Hepatocyte (in vitro differentiated cells): ENCODE data around the gene MIOX. TPM values are rescaled to one million over a fixed set of nuclear protein-coding genes. Genes with fewer than 3 reads are reported as not detected.

Source experiments
- DNase-seq: peaks from one replicate; pipeline ENCODE4 v3.0.0-alpha.2; 2016; ENCODE audit warnings: low spot score
- H2AFZ ChIP-seq: fragments of 200-600 bp; sonication (generic); 2 replicates; pipeline ENCODE4 v1.6.0; 2016; ENCODE audit warnings: antibody characterized with exemption, mild to moderate bottlenecking
- H3K27ac ChIP-seq: fragments of 200-600 bp; sonication (generic); 2 replicates; pipeline ENCODE4 v1.5.1; 2016; ENCODE audit warnings: mild to moderate bottlenecking
- H3K27me3 ChIP-seq: fragments of 200-600 bp; sonication (generic); 2 replicates; pipeline ENCODE4 v1.6.1; 2016
- H3K36me3 ChIP-seq: fragments of 200-600 bp; sonication (generic); replicated peaks from 2 replicates; pipeline ENCODE4 v1.5.1; 2016; ENCODE audit warnings: low read depth; ENCODE audit not compliant: insufficient read depth
- H3K4me1 ChIP-seq: fragments of 200-600 bp; sonication (generic); 2 replicates; pipeline ENCODE4 v1.5.1; 2016; ENCODE audit warnings: mild to moderate bottlenecking, moderate library complexity; ENCODE audit not compliant: insufficient read depth
- H3K4me2 ChIP-seq: fragments of 200-600 bp; sonication (generic); 2 replicates; pipeline ENCODE4 v1.6.0; 2016
- H3K4me3 ChIP-seq: fragments of 200-600 bp; sonication (generic); 2 replicates; pipeline ENCODE4 v1.5.1; 2016; ENCODE audit warnings: mild to moderate bottlenecking
- H3K79me2 ChIP-seq: fragments of 200-600 bp; sonication (generic); 2 replicates; pipeline ENCODE4 v1.6.0; 2017; ENCODE audit warnings: mild to moderate bottlenecking
- H3K9me2 ChIP-seq: fragments of 200-600 bp; sonication (generic); replicated peaks from 2 replicates; pipeline ENCODE4 v1.6.0; 2017; ENCODE audit warnings: mild to moderate bottlenecking; ENCODE audit not compliant: insufficient read depth
- H3K9me3 ChIP-seq: fragments of 200-600 bp; sonication (generic); 2 replicates; pipeline ENCODE4 v1.5.1; 2016; ENCODE audit warnings: low read depth, mild to moderate bottlenecking
- H4K20me1 ChIP-seq: fragments of 200-600 bp; sonication (generic); 2 replicates; pipeline ENCODE4 v1.6.0; 2016; ENCODE audit warnings: mild to moderate bottlenecking; ENCODE audit not compliant: insufficient read depth, poor library complexity, severe bottlenecking
- EZH2 ChIP-seq: fragments of 200-600 bp; sonication (generic); IDR thresholded peaks from 2 replicates; pipeline ENCODE4 v1.6.1; 2016; ENCODE audit warnings: antibody characterized with exemption, mild to moderate bottlenecking, borderline replicate concordance
- EZH2phosphoT487 ChIP-seq: fragments of 200-600 bp; sonication (generic); IDR thresholded peaks from one replicate; pipeline ENCODE4 v1.6.1; 2018; ENCODE audit warnings: antibody characterized with exemption, mild to moderate bottlenecking, low read depth, moderate library complexity; ENCODE audit not compliant: unreplicated experiment, severe bottlenecking
- WGBS: methylation state at CpG from one replicate; pipeline ENCODE4 v1.1.6; 2016; ENCODE audit warnings: low lambda C conversion rate; ENCODE audit errors: missing lambda C conversion rate; 5-methylcytosine and 5-hydroxymethylcytosine counted together
- polyA plus RNA-seq: library from polyadenylated mRNA; unstranded; fragments of >200 nt; fragmentation: Nextera tagmentation; extraction: Ambion mirVana; gene quantifications from 2 replicates; pipeline ENCODE4 v1.2.1, GENCODE V29; 2016
- total RNA-seq: library from RNA; depleted of rRNA; stranded (reverse); fragments of >200 nt; gene quantifications from 2 replicates; pipeline ENCODE4 v1.2.3, GENCODE V29; 2014
- TF ChIP-seq, protein P1 (sequence below): fragments of 200-600 bp; sonication (generic); IDR thresholded peaks from 2 replicates; pipeline ENCODE4 v1.5.1; 2016; ENCODE audit warnings: antibody characterized with exemption, mild to moderate bottlenecking; ENCODE audit not compliant: poor library complexity

The MIOX gene
- total and polyA plus RNA-seq, 2 experiments from 2014 or later, result not detected

DNA sequence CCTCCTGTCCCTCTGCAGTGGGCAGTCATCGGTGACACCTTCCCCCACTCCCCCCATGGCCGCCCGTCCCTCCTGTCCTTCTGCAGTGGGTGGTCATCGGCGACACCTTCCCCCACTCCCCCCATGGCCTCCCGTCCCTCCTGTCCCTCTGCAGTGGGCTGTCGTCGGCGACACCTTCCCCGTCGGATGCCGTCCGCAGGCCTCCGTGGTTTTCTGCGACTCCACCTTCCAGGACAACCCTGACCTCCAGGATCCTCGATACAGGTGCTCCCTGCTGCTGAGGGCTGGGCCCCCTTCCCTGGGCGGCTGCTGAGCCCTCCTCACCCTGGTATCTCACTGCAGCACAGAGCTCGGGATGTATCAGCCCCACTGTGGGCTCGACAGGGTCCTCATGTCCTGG, 2.2 kb downstream of the MIOX start:
- Histone ChIP-seq H3K36me3 (no peaks in the 10 kb centered on the region), H3K4me3 (no peak overlapping the region), H3K27ac (no peak overlapping the region), H4K20me1 (no peaks in the 10 kb centered on the region), H3K4me1 (peaks cover 5% of the 10 kb centered on the region), H3K9me3 (no peaks in the 10 kb centered on the region), H3K27me3 (no peaks in the 10 kb centered on the region), H2AFZ (no peak overlapping the region), H3K79me2 (no peaks in the 10 kb centered on the region), H3K4me2 (no peak overlapping the region), H3K9me2 (no peaks in the 10 kb centered on the region)
- TF ChIP-seq EZH2phosphoT487, result no peak
- no peak for TF ChIP-seq EZH2
- TF ChIP-seq, protein P1, sequence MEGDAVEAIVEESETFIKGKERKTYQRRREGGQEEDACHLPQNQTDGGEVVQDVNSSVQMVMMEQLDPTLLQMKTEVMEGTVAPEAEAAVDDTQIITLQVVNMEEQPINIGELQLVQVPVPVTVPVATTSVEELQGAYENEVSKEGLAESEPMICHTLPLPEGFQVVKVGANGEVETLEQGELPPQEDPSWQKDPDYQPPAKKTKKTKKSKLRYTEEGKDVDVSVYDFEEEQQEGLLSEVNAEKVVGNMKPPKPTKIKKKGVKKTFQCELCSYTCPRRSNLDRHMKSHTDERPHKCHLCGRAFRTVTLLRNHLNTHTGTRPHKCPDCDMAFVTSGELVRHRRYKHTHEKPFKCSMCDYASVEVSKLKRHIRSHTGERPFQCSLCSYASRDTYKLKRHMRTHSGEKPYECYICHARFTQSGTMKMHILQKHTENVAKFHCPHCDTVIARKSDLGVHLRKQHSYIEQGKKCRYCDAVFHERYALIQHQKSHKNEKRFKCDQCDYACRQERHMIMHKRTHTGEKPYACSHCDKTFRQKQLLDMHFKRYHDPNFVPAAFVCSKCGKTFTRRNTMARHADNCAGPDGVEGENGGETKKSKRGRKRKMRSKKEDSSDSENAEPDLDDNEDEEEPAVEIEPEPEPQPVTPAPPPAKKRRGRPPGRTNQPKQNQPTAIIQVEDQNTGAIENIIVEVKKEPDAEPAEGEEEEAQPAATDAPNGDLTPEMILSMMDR, result no peak
- whole genome bisulfite sequencing, result 80% methylated on average over 4 of the region's 19 CpGs
- DNase-seq, result no peak

DNA sequence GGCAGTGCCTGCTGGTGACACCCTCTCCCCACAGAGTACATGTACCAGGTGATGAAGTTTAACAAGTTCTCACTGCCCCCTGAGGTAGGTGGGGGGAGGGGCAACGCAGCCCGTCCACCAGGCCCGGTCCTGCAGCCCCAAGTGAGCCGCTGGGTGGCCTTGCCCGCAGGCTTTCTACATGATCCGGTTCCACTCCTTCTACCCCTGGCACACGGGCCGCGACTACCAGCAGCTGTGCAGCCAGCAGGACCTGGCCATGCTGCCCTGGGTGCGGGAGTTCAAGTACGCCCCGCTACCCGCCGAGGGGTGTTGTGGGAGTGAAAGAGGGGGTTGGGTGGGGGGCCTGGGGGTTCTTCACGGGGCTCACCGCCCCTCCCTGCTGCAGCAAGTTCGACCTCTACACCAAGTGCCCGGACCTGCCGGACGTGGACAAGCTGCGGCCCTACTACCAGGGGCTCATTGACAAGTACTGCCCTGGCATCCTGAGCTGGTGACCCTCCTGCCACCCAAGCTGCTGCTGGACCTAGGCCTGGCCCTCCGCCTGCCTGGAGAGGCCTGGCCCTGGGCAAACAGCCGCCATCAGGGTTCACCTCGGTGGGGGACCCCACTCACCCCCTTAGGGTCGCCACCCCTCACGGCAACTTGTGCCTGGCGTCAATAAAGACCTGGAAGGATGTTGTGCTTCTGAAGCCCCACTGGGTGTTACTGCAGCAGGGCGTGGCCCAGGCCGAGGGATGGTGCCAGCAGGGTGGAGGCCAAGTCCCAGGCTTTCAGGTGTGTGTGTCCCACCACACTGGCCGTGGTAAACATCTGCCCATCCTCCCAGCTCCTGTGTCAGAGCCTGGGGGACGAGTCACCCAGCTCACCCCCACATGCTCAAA, 2.9 kb downstream of the MIOX start:
- Histone ChIP-seq H3K4me3 (no peak overlapping the region), H3K27ac (no peak overlapping the region), H2AFZ (no peak overlapping the region), H3K36me3 (no peaks in the 10 kb centered on the region), H4K20me1 (no peaks in the 10 kb centered on the region), H3K9me2 (no peaks in the 10 kb centered on the region), H3K27me3 (no peaks in the 10 kb centered on the region), H3K9me3 (no peaks in the 10 kb centered on the region), H3K4me2 (no peak overlapping the region), H3K4me1 (no peaks in the 10 kb centered on the region), H3K79me2 (no peaks in the 10 kb centered on the region)
- 91% methylated on average over 18 of the region's 31 CpGs for WGBS
- DNase-seq, result no peak
- TF ChIP-seq EZH2, result no peak
- TF ChIP-seq, protein P1, result no peak
- no peak for TF ChIP-seq EZH2phosphoT487

DNA sequence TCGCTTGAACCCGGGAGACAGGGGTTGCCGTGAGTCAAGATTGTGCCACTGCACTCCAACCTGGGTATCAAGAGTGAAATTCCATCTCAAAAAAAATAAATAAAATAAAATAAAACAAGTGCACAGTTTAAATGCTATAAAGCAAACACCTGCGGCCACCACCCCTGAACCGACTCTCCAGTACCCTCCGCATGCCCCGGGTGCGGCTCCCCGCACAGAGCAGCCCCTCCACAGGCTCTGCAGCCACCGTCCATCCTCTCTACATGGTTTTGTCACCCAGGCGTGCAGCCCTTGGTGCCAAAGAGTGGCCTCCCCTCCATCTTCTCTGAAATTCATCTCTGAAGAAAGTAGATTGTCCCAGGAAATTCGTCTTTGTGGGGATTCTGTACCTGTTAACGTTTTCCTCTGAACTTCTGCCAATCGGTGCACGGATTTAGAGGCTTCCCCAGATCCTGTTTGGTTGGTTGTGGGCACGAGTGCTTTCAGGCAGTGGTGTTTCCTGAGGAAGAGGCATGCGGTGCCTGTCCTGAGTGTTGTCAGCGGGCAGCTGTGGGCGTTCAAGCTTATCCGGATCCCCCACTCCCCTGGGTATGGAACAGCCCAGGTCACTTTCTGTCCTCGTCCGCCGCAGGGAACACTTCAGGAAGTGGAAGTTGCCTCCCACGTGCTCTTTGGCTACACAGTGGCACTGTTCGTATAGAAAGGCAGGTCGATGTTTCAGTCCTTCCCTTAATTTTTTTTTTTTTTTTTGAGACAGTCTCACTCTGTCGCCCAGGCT, 4.1 kb downstream of the MIOX start:
- Histone ChIP-seq H3K4me3 (no peak overlapping the region), H4K20me1 (no peaks in the 10 kb centered on the region), H3K4me1 (no peaks in the 10 kb centered on the region), H3K79me2 (no peaks in the 10 kb centered on the region), H3K27me3 (no peaks in the 10 kb centered on the region), H3K4me2 (no peak overlapping the region), H3K9me3 (no peaks in the 10 kb centered on the region), H2AFZ (no peak overlapping the region), H3K9me2 (no peaks in the 10 kb centered on the region), H3K27ac (no peak overlapping the region), H3K36me3 (no peaks in the 10 kb centered on the region)
- WGBS, result 91% methylated on average over 27 of the region's 27 CpGs
- DNase-seq, result peak; percentile 1
- TF ChIP-seq EZH2, result no peak
- TF ChIP-seq EZH2phosphoT487, result no peak
- TF ChIP-seq, protein P1, result no peak
